ENCODE measurements around the gene F12. TPM values are rescaled to one million over a fixed set of nuclear protein-coding genes. Genes with fewer than 3 reads are reported as not detected.

The F12 gene
- total RNA-seq, 4 donors from 2014 or later = 2.6 to 20.1 (median 5.6) TPM

GRCh38 chr5:177412603-177413233, 3.4 kb upstream of the F12 start:
- Histone ChIP-seq H3K36me3 (no peaks in the 10 kb centered on the region), H3K4me3 (no peak overlapping the region), H3K9me3 (no peaks in the 10 kb centered on the region), H3K27me3 (no peaks in the 10 kb centered on the region), H3K4me1 (peaks cover 0 to 11% (median 0%) of the 10 kb centered on the region in 4 donors), H3K27ac (peak overlapping the region; percentile 26 to 61 (median 37))
- TF ChIP-seq EP300 (IDR thresholded peaks at IDR 0.05; ENCODE audit: low read depth) = no peak
- TF ChIP-seq CTCF (IDR thresholded peaks at IDR 0.05) = no peak
- no peak for TF ChIP-seq POLR2AphosphoS5 (IDR thresholded peaks at IDR 0.05)
- no peak for TF ChIP-seq POLR2A (IDR thresholded peaks at IDR 0.05)
- 71 to 77% methylated on average over 8 of the region's 8 CpGs for WGBS, 2 donors (ENCODE audit: low coverage in 1 of 2)
- intact Hi-C loops (cut with DNase I; ENCODE audit: low total_unique reads) (loop anchor here (10.0 kb wide), 1 partner anchor 802 kb away; no protein-coding TSS in a partner anchor), in situ Hi-C loops (cut with MboI; ENCODE audit: low pct_ligation_motif_present in 1 of 4, low pct_unique_long_range_greater_than_20kb in 1 of 4, low sequenced_read_pairs in 3 of 4) (no loop called here)
- DNase-seq = no peak

- H3K9me3 ChIP-seq = no peaks in the 10 kb centered on the region
- TF ChIP-seq POLR2A (IDR thresholded peaks at IDR 0.05) (no peak), CTCF (IDR thresholded peaks at IDR 0.05) (no peak), POLR2AphosphoS5 (IDR thresholded peaks at IDR 0.05) (no peak), EP300 (IDR thresholded peaks at IDR 0.05; ENCODE audit: low read depth) (no peak)
- intact Hi-C loops (cut with DNase I; ENCODE audit: low total_unique reads) (loop anchor here (10.0 kb wide), 1 partner anchor 804 kb away; no protein-coding TSS in a partner anchor), in situ Hi-C loops (cut with MboI; ENCODE audit: low pct_ligation_motif_present in 1 of 4, low pct_unique_long_range_greater_than_20kb in 1 of 4, low sequenced_read_pairs in 3 of 4) (no loop called here)
- no peaks in the 10 kb centered on the region for H3K36me3 ChIP-seq
- no peaks in the 10 kb centered on the region for H3K27me3 ChIP-seq
- H3K4me1 ChIP-seq = peaks cover 0 to 2% (median 0%) of the 10 kb centered on the region in 4 donors
- WGBS, 2 donors (ENCODE audit: low coverage in 1 of 2) = 87% methylated on average over 3 of the region's 3 CpGs; no CpG with 5 or more reads in 1 of the 2 donors
- H3K27ac ChIP-seq = no peak overlapping the region
- H3K4me3 ChIP-seq = no peak overlapping the region
- no peak for DNase-seq
Observed at GRCh38 chr5:177410575-177410974, 1.2 kb upstream of the F12 start.

GRCh38 chr5:177405805-177406204, 3.6 kb downstream of the F12 start:
- no peaks in the 10 kb centered on the region for H3K36me3 ChIP-seq
- no peak overlapping the region for H3K27ac ChIP-seq
- H3K4me3 ChIP-seq = no peak overlapping the region
- H3K4me1 ChIP-seq = peaks cover 20 to 40% (median 31%) of the 10 kb centered on the region in 4 donors
- in situ Hi-C loops (cut with MboI; ENCODE audit: low pct_ligation_motif_present in 1 of 4, low pct_unique_long_range_greater_than_20kb in 1 of 4, low sequenced_read_pairs in 3 of 4) = no loop called here
- H3K27me3 ChIP-seq = peaks cover 31% of the 10 kb centered on the region
- intact Hi-C loops (cut with DNase I; ENCODE audit: low total_unique reads) = no loop called here
- DNase-seq = peak; percentile 61
- 69% methylated on average over 5 of the region's 5 CpGs; no CpG with 5 or more reads in 1 of the 2 donors for WGBS, 2 donors (ENCODE audit: low coverage in 1 of 2)
- no peaks in the 10 kb centered on the region for H3K9me3 ChIP-seq
- TF ChIP-seq POLR2AphosphoS5 (IDR thresholded peaks at IDR 0.05) (no peak), POLR2A (IDR thresholded peaks at IDR 0.05) (no peak), EP300 (IDR thresholded peaks at IDR 0.05; ENCODE audit: low read depth) (no peak), CTCF (IDR thresholded peaks at IDR 0.05) (no peak)

- in situ Hi-C loops (cut with MboI; ENCODE audit: low pct_ligation_motif_present in 1 of 4, low pct_unique_long_range_greater_than_20kb in 1 of 4, low sequenced_read_pairs in 3 of 4) = no loop called here
- intact Hi-C loops (cut with DNase I; ENCODE audit: low total_unique reads) = no loop called here
- DNase-seq = no peak
- Histone ChIP-seq H3K4me1 (peaks cover 20 to 41% (median 33%) of the 10 kb centered on the region in 4 donors), H3K27me3 (peaks cover 36% of the 10 kb centered on the region), H3K4me3 (no peak overlapping the region), H3K9me3 (no peaks in the 10 kb centered on the region), H3K27ac (no peak overlapping the region), H3K36me3 (no peaks in the 10 kb centered on the region)
- 83% methylated on average over 2 of the region's 2 CpGs; no CpG with 5 or more reads in 1 of the 2 donors for WGBS, 2 donors (ENCODE audit: low coverage in 1 of 2)
- TF ChIP-seq POLR2A (IDR thresholded peaks at IDR 0.05) (no peak), CTCF (IDR thresholded peaks at IDR 0.05) (no peak), POLR2AphosphoS5 (IDR thresholded peaks at IDR 0.05) (no peak), EP300 (IDR thresholded peaks at IDR 0.05; ENCODE audit: low read depth) (no peak)
Observed at GRCh38 chr5:177405312-177405711, 4.1 kb downstream of the F12 start.

All from transverse colon (tissue), 4 donors.